K562 treated with DMSO at 1 percent for 4 hours (cell line): Measurements from ENCODE around the gene RNU5D-1. TPM values are rescaled to one million over a fixed set of nuclear protein-coding genes. Genes with fewer than 3 reads are reported as not detected.

Experiments used
- total RNA-seq: library from RNA; unstranded; fragments of 300-600 nt; gene quantifications from 2 replicates; pipeline ENCODE4 v1.2.3, GENCODE V29; 2022; ENCODE audit not compliant: insufficient read depth

The RNU5D-1 gene
- not detected in 2 replicates for total RNA-seq

GRCh38 chr1:44730741-44731512, at the start of gene RNU5D-1:
TSS of gene RNU5D-1 (minus strand) at chr1:44731170.

GRCh38 chr1:44775078-44775929, 44.3 kb upstream of the RNU5D-1 start, which contains the start of gene RPS8:
TSS of gene RPS8 (plus strand) at chr1:44775540. CDS start at chr1:44775597, 57 bp downstream.

GRCh38 chr1:44739307-44740178, 8.6 kb upstream of the RNU5D-1 start, which contains the start of gene KIF2C:
TSS of gene KIF2C (plus strand) at chr1:44739837. CDS start at chr1:44739933, 96 bp downstream.

Other genes with a start within 250 kb of the RNU5D-1 start
- gene TMEM53, start 56.7 kb downstream of the RNU5D-1 start, total RNA-seq = 5.6 and 8.5 TPM in 2 replicates
- not detected in 2 replicates for gene ARMH1, start 56.5 kb downstream of the RNU5D-1 start, total RNA-seq
- 149 and 154 TPM in 2 replicates for gene KIF2C, start 8.7 kb upstream of the RNU5D-1 start, total RNA-seq
- 6,154 and 6,462 TPM in 2 replicates for gene RPS8, start 44.4 kb upstream of the RNU5D-1 start, total RNA-seq
- gene BEST4, start 57.0 kb upstream of the RNU5D-1 start, total RNA-seq = not detected in 2 replicates
- 7.7 and 11.0 TPM in 2 replicates for gene PLK3, start 69.2 kb upstream of the RNU5D-1 start, total RNA-seq
- gene DYNLT4, start 76.2 kb upstream of the RNU5D-1 start, total RNA-seq = 1.8 TPM in 1 of 2 replicates, not detected in the other
- 2.2 TPM in 1 of 2 replicates, not detected in the other for gene BTBD19, start 77.4 kb upstream of the RNU5D-1 start, total RNA-seq
- gene PTCH2, start 112.1 kb upstream of the RNU5D-1 start, total RNA-seq = 0.55 and 1.5 TPM in 2 replicates